GM21528 (cell line): ENCODE measurements around the gene DEFB124.
"Not testable (repeated sequence)": the region's sequence is repeated elsewhere in the genome, so short reads cannot be mapped to it uniquely, and the experiment has no call there.

Experiments used
- ATAC-seq: cut with Tn5 transposase; IDR thresholded peaks from one replicate; pipeline ENCODE4 v1.9.1; 2021; ENCODE audit warnings: mild to moderate bottlenecking, moderate library complexity; ENCODE audit not compliant: unreplicated experiment, low FRiP score

The DEFB124 gene

DNA sequence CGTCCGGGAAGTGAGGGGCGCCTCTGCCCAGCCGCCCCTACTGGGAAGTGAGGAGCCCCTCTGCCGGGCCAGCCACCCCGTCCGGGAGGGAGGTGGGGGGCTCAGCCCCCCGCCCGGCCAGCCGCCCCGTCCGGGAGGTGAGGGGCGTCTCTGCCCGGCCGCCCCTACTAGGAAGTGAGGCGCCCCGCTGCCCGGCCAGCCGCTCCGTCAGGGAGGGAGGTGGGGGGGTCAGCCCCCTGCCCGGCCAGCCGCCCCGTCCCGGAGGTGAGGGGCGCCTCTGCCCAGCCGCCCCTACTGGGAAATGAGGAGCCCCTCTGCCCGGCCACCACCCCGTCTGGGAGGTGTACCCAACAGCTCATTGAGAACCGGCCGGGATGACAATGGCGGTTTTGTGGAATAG lies 47.4 kb downstream of the DEFB124 start:
- not testable (repeated sequence) for ATAC-seq

DNA sequence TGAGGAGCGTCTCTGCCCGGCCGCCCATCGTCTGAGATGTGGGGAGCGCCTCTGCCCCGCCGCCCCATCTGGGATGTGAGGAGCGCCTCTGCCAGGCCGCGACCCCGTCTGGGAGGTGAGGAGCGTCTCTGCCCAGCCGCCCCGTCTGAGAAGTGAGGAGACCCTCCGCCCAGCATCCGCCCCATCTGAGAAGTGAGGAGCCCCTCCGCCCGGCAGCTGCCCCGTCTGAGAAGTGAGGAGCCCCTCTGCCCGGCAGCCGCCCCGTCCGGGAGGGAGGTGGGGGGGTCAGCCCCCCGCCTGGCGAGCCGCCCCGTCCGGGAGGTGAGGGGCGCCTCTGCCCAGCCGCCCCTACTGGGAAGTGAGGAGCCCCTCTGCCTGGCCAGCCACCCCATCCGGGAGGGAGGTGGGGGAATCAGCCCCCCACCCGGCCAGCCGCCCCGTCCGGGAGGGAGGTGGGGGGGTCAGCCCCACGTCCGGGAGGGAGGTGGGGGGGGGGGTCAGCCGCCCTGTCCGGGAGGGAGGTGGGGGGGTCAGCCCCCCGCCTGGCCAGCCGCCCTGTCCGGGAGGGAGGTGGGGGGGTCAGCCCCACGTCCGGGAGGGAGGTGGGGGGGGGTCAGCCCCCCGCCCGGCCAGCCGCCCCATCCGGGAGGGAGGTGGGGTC lies 47.9 kb downstream of the DEFB124 start:
- ATAC-seq = not testable (repeated sequence)

DNA sequence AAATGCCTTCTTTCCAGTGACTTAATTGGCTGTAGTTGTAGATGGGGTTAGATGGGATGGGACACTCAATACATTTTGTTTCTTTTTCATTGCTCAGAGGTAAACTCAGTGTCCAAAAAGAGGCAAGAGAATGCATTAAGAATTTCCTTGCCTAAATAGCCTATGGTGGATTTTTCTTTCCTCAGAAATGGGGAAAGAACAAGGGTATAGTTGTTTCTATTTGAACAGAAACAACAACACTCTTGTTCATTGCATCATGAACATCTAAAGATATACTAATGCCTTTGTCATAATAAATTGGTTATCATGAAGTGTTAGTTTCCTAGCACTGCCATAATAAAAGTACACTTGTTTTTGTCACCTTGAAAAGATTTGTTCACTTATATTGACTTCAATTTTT lies 49.1 kb downstream of the DEFB124 start:
- no peak for ATAC-seq

DNA sequence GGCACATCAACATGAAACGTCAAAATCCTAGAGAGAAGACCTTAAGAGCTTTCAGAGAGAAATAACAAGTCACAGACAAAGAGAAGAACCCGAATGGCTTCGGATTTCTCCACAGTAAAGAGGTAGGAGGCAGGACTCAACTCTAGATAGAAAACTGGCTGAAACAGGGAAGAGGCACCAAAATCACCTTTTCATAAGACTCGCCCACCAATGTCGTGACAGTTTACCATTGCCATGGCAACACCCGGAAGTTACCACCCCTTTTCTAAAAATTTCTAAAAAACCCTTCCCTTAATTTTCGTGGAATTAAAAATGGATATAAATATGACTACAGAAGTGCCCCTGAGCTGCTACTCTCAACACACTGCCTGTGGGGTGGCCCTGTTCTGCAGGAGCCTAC lies 56.6 kb downstream of the DEFB124 start:
- ATAC-seq = no peak

DNA sequence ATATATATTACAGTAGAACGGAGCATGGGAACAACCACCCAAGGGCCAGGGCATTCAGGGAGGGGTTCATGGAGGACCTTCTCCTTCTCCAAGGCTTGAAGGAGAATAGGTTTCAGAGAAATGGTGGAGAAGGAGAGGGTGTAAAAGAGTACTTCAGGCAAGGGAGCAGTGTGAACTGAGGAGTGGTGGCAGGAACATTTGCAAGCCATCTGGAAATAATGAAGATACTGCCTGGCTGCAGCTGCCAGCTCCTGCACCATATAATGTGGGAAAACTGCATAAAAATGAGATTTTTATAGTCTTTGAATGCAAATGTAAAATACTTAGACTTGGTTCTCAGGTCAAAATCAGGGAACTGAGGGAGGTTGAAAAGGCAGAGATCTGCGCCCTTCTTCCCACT lies 59.3 kb downstream of the DEFB124 start:
- ATAC-seq = no peak
